NCI-H446 treated with DMSO at 0.1 percent for 48 hours (cell line): ENCODE measurements around the gene SDK2.
A peak's percentile ranks its signal among the peaks of the same experiment; 100 is the strongest.

Experiments used
- DNase-seq: peaks from one replicate; lab custom pipeline; 2025; lab: John Stamatoyannopoulos, UW

The SDK2 gene

GRCh38 chr17:73391331-73392265 is 252.6 kb downstream of the SDK2 start:
- no peak for DNase-seq

- no peak for DNase-seq
These were observed 253.4 kb downstream of the SDK2 start for GRCh38 chr17:73390851-73391250.

- no peak for DNase-seq
These were observed 254.0 kb downstream of the SDK2 start for GRCh38 chr17:73390221-73390620.

GRCh38 chr17:73389411-73389810 is 254.8 kb downstream of the SDK2 start:
- DNase-seq = no peak

GRCh38 chr17:73388578-73388905 is 255.7 kb downstream of the SDK2 start:
- DNase-seq = no peak

- no peak for DNase-seq
These were observed 256.3 kb downstream of the SDK2 start for GRCh38 chr17:73387746-73388577.

- DNase-seq = no peak
These were observed 257.7 kb downstream of the SDK2 start for GRCh38 chr17:73386561-73386960.

GRCh38 chr17:73384926-73385325 is 259.3 kb downstream of the SDK2 start:
- no peak for DNase-seq

GRCh38 chr17:73380439-73381106 is 263.7 kb downstream of the SDK2 start:
- DNase-seq = no peak

- DNase-seq = no peak
These were observed 264.4 kb downstream of the SDK2 start for GRCh38 chr17:73379826-73380225.

- DNase-seq = no peak
These were observed 265.2 kb downstream of the SDK2 start for GRCh38 chr17:73378974-73379470.

- DNase-seq = no peak
These were observed 267.6 kb downstream of the SDK2 start for GRCh38 chr17:73376636-73377035.

- DNase-seq = no peak
These were observed 268.1 kb downstream of the SDK2 start for GRCh38 chr17:73376152-73376551.

- DNase-seq = no peak
These were observed 272.4 kb downstream of the SDK2 start for GRCh38 chr17:73371836-73372235.

- no peak for DNase-seq
These were observed 273.0 kb downstream of the SDK2 start for GRCh38 chr17:73371285-73371684.

GRCh38 chr17:73369817-73370490 is 274.3 kb downstream of the SDK2 start:
- DNase-seq = peak; percentile 2

GRCh38 chr17:73369111-73369521 is 275.1 kb downstream of the SDK2 start:
- no peak for DNase-seq

- DNase-seq = no peak
These were observed 276.1 kb downstream of the SDK2 start for GRCh38 chr17:73368085-73368631.

- DNase-seq = no peak
These were observed 278.2 kb downstream of the SDK2 start for GRCh38 chr17:73365906-73366623.

- DNase-seq = no peak
These were observed 278.9 kb downstream of the SDK2 start for GRCh38 chr17:73365301-73365874.
